Activated CD4-positive, alpha-beta T cell treated with anti-CD3 and anti-CD28 coated beads, Interleukin-2, amount 10 ng/mL, durations not matched to agents 7 days and 5 days (primary cell): Measurements from ENCODE around the gene CCDC12. TPM values are rescaled to one million over a fixed set of nuclear protein-coding genes. Genes with fewer than 3 reads are reported as not detected.

Source experiments
- CTCF ChIA-PET: fragments of 350-600 bp; sonication (Branson Sonifier 250); formaldehyde crosslinking; loops from one replicate; lab custom pipeline; 2021; ENCODE audit warnings: antibody characterized with exemption; lab: Charles Lee
- POLR2A ChIA-PET: fragments of 350-600 bp; sonication (Branson Sonifier 250); formaldehyde crosslinking; loops from one replicate; lab custom pipeline; 2021; ENCODE audit warnings: antibody characterized with exemption; lab: Charles Lee
- DNase-seq: peaks from one replicate; pipeline ENCODE4 v3.0.0-alpha.2; 2020
- H3K27ac Mint-ChIP-seq: one replicate; pipeline ENCODE4 v1.8.0; 2021; ENCODE audit warnings: mild to moderate bottlenecking, moderate library complexity, mixed read lengths
- H3K27me3 Mint-ChIP-seq: one replicate; pipeline ENCODE4 v1.8.0; 2021; ENCODE audit warnings: mixed read lengths
- H3K36me3 Mint-ChIP-seq: one replicate; pipeline ENCODE4 v1.8.0; 2021; ENCODE audit warnings: low read depth, mixed read lengths
- H3K4me1 Mint-ChIP-seq: one replicate; pipeline ENCODE4 v1.8.0; 2021; ENCODE audit warnings: mixed read lengths
- H3K4me3 Mint-ChIP-seq: one replicate; pipeline ENCODE4 v1.8.0; 2021; ENCODE audit warnings: mild to moderate bottlenecking, moderate library complexity, mixed read lengths
- H3K9me3 Mint-ChIP-seq: one replicate; pipeline ENCODE4 v1.8.0; 2021; ENCODE audit warnings: mixed read lengths
- total RNA-seq, 2 experiments: library from RNA; stranded (reverse); gene quantifications; one replicate each; pipeline ENCODE4 v1.2.3, GENCODE V29; 2021

CCDC12 gene
- total RNA-seq, 2 experiments from 2014 or later: 48.7 to 56.1 TPM

GRCh38 chr3:47005212-47006144, 28.9 kb upstream of the CCDC12 start:
- H3K27ac Mint-ChIP-seq: no peak overlapping the region
- H3K36me3 Mint-ChIP-seq: peaks cover 41% of the 10 kb centered on the region
- peaks cover 12% of the 10 kb centered on the region for H3K4me1 Mint-ChIP-seq
- POLR2A ChIA-PET: interaction anchor here (0.7 kb wide), 1 partner anchor 13 kb away, joined by 3 read pairs; no protein-coding TSS in a partner anchor
- no peaks in the 10 kb centered on the region for H3K27me3 Mint-ChIP-seq
- H3K4me3 Mint-ChIP-seq: no peak overlapping the region
- H3K9me3 Mint-ChIP-seq: no peaks in the 10 kb centered on the region
- CTCF ChIA-PET: interaction anchor here (0.6 to 1.8 kb wide), 4 partner anchors 10 to 84 kb away, joined by 3 to 7 read pairs (median 4); no protein-coding TSS in a partner anchor
- DNase-seq: no peak

- H3K27ac Mint-ChIP-seq: no peak overlapping the region
- H3K36me3 Mint-ChIP-seq: peaks cover 43% of the 10 kb centered on the region
- H3K4me1 Mint-ChIP-seq: peaks cover 8% of the 10 kb centered on the region
- ChIA-PET CTCF (interaction anchor here (0.6 to 1.5 kb wide), 2 partner anchors 29 to 83 kb away, joined by 3 to 6 read pairs; no protein-coding TSS in a partner anchor), POLR2A (interaction anchor here (0.7 kb wide), 1 partner anchor 13 kb away, joined by 3 read pairs; no protein-coding TSS in a partner anchor)
- no peaks in the 10 kb centered on the region for H3K27me3 Mint-ChIP-seq
- no peak overlapping the region for H3K4me3 Mint-ChIP-seq
- H3K9me3 Mint-ChIP-seq: no peaks in the 10 kb centered on the region
- no peak for DNase-seq
Measured at GRCh38 chr3:47004369-47005211, 28.0 kb upstream of the CCDC12 start.

- ChIA-PET CTCF (interaction anchor here (1.5 kb wide), 1 partner anchor 82 kb away, joined by 3 read pairs; no protein-coding TSS in a partner anchor), POLR2A (no interaction called here)
- Mint-ChIP-seq H3K27ac (no peak overlapping the region), H3K9me3 (no peaks in the 10 kb centered on the region), H3K36me3 (peaks cover 43% of the 10 kb centered on the region), H3K4me1 (peaks cover 6% of the 10 kb centered on the region), H3K27me3 (no peaks in the 10 kb centered on the region), H3K4me3 (no peak overlapping the region)
- DNase-seq: no peak
Measured at GRCh38 chr3:47003461-47004368, 27.2 kb upstream of the CCDC12 start.

- ChIA-PET POLR2A (no interaction called here), CTCF (no interaction called here)
- H3K36me3 Mint-ChIP-seq: peaks cover 48% of the 10 kb centered on the region
Measured at GRCh38 chr3:47003056-47003410, 26.5 kb upstream of the CCDC12 start.

GRCh38 chr3:47002171-47003055, 25.9 kb upstream of the CCDC12 start:
- DNase-seq: no peak
- ChIA-PET CTCF (interaction anchor here (1.5 kb wide), 1 partner anchor 79 kb away, joined by 4 read pairs; no protein-coding TSS in a partner anchor), POLR2A (no interaction called here)
- H3K27ac Mint-ChIP-seq: no peak overlapping the region
- H3K27me3 Mint-ChIP-seq: no peaks in the 10 kb centered on the region
- no peak overlapping the region for H3K4me3 Mint-ChIP-seq
- H3K36me3 Mint-ChIP-seq: peaks cover 49% of the 10 kb centered on the region
- no peaks in the 10 kb centered on the region for H3K9me3 Mint-ChIP-seq
- peaks cover 6% of the 10 kb centered on the region for H3K4me1 Mint-ChIP-seq

More at GRCh38 chr3:47003056-47003410, 26.5 kb upstream of the CCDC12 start:
- Mint-ChIP-seq H3K9me3 (no peaks in the 10 kb centered on the region), H3K27me3 (no peaks in the 10 kb centered on the region), H3K4me1 (peaks cover 5% of the 10 kb centered on the region), H3K27ac (no peak overlapping the region), H3K4me3 (no peak overlapping the region)
- DNase-seq: no peak

- ChIA-PET CTCF (interaction anchor here (0.7 to 1.5 kb wide), 2 partner anchors 22 to 78 kb away, joined by 3 to 4 read pairs; no protein-coding TSS in a partner anchor), POLR2A (no interaction called here)
- no peak overlapping the region for H3K27ac Mint-ChIP-seq
- no peak overlapping the region for H3K4me3 Mint-ChIP-seq
- H3K4me1 Mint-ChIP-seq: peaks cover 12% of the 10 kb centered on the region
- DNase-seq: no peak
- H3K36me3 Mint-ChIP-seq: peaks cover 50% of the 10 kb centered on the region
- no peaks in the 10 kb centered on the region for H3K9me3 Mint-ChIP-seq
- H3K27me3 Mint-ChIP-seq: no peaks in the 10 kb centered on the region
Measured at GRCh38 chr3:47001731-47002170, 25.2 kb upstream of the CCDC12 start.

GRCh38 chr3:47000922-47001730, 24.6 kb upstream of the CCDC12 start:
- CTCF ChIA-PET: interaction anchor here (0.7 to 1.5 kb wide), 2 partner anchors 21 to 78 kb away, joined by 3 to 4 read pairs; no protein-coding TSS in a partner anchor
- H3K36me3 Mint-ChIP-seq: peaks cover 45% of the 10 kb centered on the region
- H3K27ac Mint-ChIP-seq: no peak overlapping the region
- no peaks in the 10 kb centered on the region for H3K27me3 Mint-ChIP-seq
- H3K4me1 Mint-ChIP-seq: peaks cover 13% of the 10 kb centered on the region
- H3K9me3 Mint-ChIP-seq: no peaks in the 10 kb centered on the region
- H3K4me3 Mint-ChIP-seq: no peak overlapping the region
- no peak for DNase-seq
- POLR2A ChIA-PET: no interaction called here

GRCh38 chr3:47000198-47000815, 23.8 kb upstream of the CCDC12 start:
- DNase-seq: no peak
- CTCF ChIA-PET: interaction anchor here (1.2 kb wide), 1 partner anchor 53 kb away, joined by 3 read pairs; no protein-coding TSS in a partner anchor
- H3K4me3 Mint-ChIP-seq: no peak overlapping the region

GRCh38 chr3:46999516-47000197, 23.1 kb upstream of the CCDC12 start:
- Mint-ChIP-seq H3K27me3 (no peaks in the 10 kb centered on the region), H3K36me3 (peaks cover 37% of the 10 kb centered on the region), H3K4me1 (peaks cover 13% of the 10 kb centered on the region), H3K9me3 (no peaks in the 10 kb centered on the region), H3K27ac (no peak overlapping the region), H3K4me3 (no peak overlapping the region)
- ChIA-PET POLR2A (no interaction called here), CTCF (interaction anchor here (1.1 to 1.2 kb wide), 2 partner anchors 52 to 64 kb away, joined by 3 read pairs; no protein-coding TSS in a partner anchor)
- no peak for DNase-seq

More at GRCh38 chr3:47000198-47000815, 23.8 kb upstream of the CCDC12 start:
- no peaks in the 10 kb centered on the region for H3K27me3 Mint-ChIP-seq
- H3K36me3 Mint-ChIP-seq: peaks cover 39% of the 10 kb centered on the region
- H3K9me3 Mint-ChIP-seq: no peaks in the 10 kb centered on the region
- no peak overlapping the region for H3K27ac Mint-ChIP-seq
- H3K4me1 Mint-ChIP-seq: peaks cover 13% of the 10 kb centered on the region
- POLR2A ChIA-PET: no interaction called here
